B cell (primary cell): ENCODE results near the gene TAS2R20. TPM values are rescaled to one million over a fixed set of nuclear protein-coding genes. Genes with fewer than 3 reads are reported as not detected.

Experiments
- ATAC-seq: fragments of 200-7000 bp; cut with Tn5 transposase; one replicate; pipeline ENCODE4 v1.10.0; 2021; ENCODE audit warnings: low read depth, mild to moderate bottlenecking, moderate number of reproducible peaks, moderate library complexity
- CTCF ChIA-PET: fragments of 350-600 bp; sonication (Branson Sonifier 250); formaldehyde crosslinking; loops from one replicate; lab custom pipeline; 2021; ENCODE audit warnings: antibody characterized with exemption, inconsistent platforms; lab: Charles Lee
- POLR2A ChIA-PET: fragments of 350-600 bp; sonication (Branson Sonifier 250); formaldehyde crosslinking; loops from one replicate; lab custom pipeline; 2021; ENCODE audit warnings: antibody characterized with exemption; lab: Charles Lee
- DNase-seq: peaks from one replicate; pipeline ENCODE4 v3.0.0; 2013
- H2AFZ ChIP-seq: 2 replicates; pipeline ENCODE4 v1.6.1; 2012; ENCODE audit warnings: mild to moderate bottlenecking, low read depth, low read length; ENCODE audit not compliant: insufficient read depth, poor library complexity, severe bottlenecking
- H3K27ac ChIP-seq, 2 donors: 1 replicate in 1 of 2; 2 replicates in 1 of 2; pipeline ENCODE4 v1.5.1; 2012 to 2013; ENCODE audit warnings: low read length in 2 of 2, mild to moderate bottlenecking in 2 of 2, moderate library complexity in 1 of 2
- H3K27me3 ChIP-seq, 4 experiments: fragments of 200-600 bp in 1 of 4; sonication (generic) in 1 of 4; replicated peaks in 1 of 4; 1 replicate in 2 of 4; 2 replicates in 2 of 4; pipeline versions ENCODE4 v1.6.1 to v1.7.0; 2013 to 2016; ENCODE audit warnings: low read length in 3 of 4, mild to moderate bottlenecking in 2 of 4, mixed read lengths in 1 of 4, moderate library complexity in 1 of 4; ENCODE audit not compliant: insufficient read depth in 4 of 4, control insufficient read depth in 3 of 4; ENCODE audit errors: control extremely low read depth in 1 of 4
- H3K36me3 ChIP-seq, 2 experiments: replicated peaks in 1 of 2; 1 replicate in 1 of 2; 2 replicates in 1 of 2; pipeline versions ENCODE4 v1.6.1 to v1.7.1; 2013; ENCODE audit warnings: low read length in 1 of 2; ENCODE audit not compliant: insufficient read depth in 2 of 2, control insufficient read depth in 1 of 2; ENCODE audit errors: control extremely low read depth in 1 of 2, extremely low read depth in 1 of 2
- H3K4me1 ChIP-seq, 2 donors: fragments of 200-600 bp in 1 of 2; sonication (generic) in 1 of 2; 1 replicate in 1 of 2; 2 replicates in 1 of 2; pipeline versions ENCODE4 v1.5.1 to v1.6.1; 2013 to 2017; ENCODE audit warnings: low read length in 2 of 2; ENCODE audit not compliant: control insufficient read depth in 2 of 2, insufficient read depth in 2 of 2
- H3K4me2 ChIP-seq: replicated peaks from 2 replicates; pipeline ENCODE3; 2012; ENCODE audit warnings: mild to moderate bottlenecking, low read depth, low read length; ENCODE audit not compliant: poor library complexity, severe bottlenecking
- H3K4me3 ChIP-seq, 5 experiments: fragments of 200-600 bp in 1 of 5; sonication (generic) in 1 of 5; 1 replicate in 3 of 5; 2 replicates in 2 of 5; pipeline versions ENCODE4 v1.5.1 to v1.7.0; 2011 to 2016; ENCODE audit warnings: low read length in 4 of 5, mild to moderate bottlenecking in 4 of 5, low read depth in 2 of 5, control low read depth in 1 of 5, moderate library complexity in 1 of 5; ENCODE audit not compliant: insufficient read depth in 1 of 5; ENCODE audit errors: control extremely low read depth in 1 of 5, extremely low read depth in 1 of 5
- H3K79me2 ChIP-seq: fragments of 200-600 bp; sonication (generic); one replicate; pipeline ENCODE4 v1.6.0; 2016; ENCODE audit warnings: low read length; ENCODE audit not compliant: control insufficient read depth, insufficient read depth
- H3K9ac ChIP-seq: fragments of 200-600 bp; sonication (generic); 2 replicates; pipeline ENCODE4 v1.6.1; 2017; ENCODE audit warnings: mild to moderate bottlenecking, low read length, moderate library complexity
- H3K9me3 ChIP-seq, 3 donors: one replicate each; pipeline versions ENCODE4 v1.6.1 to v1.7.1; 2013; ENCODE audit warnings: low read length in 2 of 3; ENCODE audit not compliant: control insufficient read depth in 2 of 3, insufficient read depth in 1 of 3; ENCODE audit errors: control extremely low read depth in 1 of 3
- H4K20me1 ChIP-seq: 2 replicates; pipeline ENCODE4 v1.6.0; 2012; ENCODE audit warnings: mild to moderate bottlenecking, low read length; ENCODE audit not compliant: insufficient read depth, control insufficient read depth, poor library complexity, severe bottlenecking
- H3K27ac Mint-ChIP-seq: one replicate; pipeline ENCODE4 v1.8.0; 2021; ENCODE audit warnings: mixed read lengths
- H3K27me3 Mint-ChIP-seq: one replicate; pipeline ENCODE4 v1.8.0; 2021; ENCODE audit warnings: mixed read lengths
- H3K4me1 Mint-ChIP-seq: one replicate; pipeline ENCODE4 v1.8.0; 2021; ENCODE audit warnings: mixed read lengths
- H3K4me3 Mint-ChIP-seq: one replicate; pipeline ENCODE4 v1.8.0; 2021; ENCODE audit warnings: mixed read lengths
- H3K9me3 Mint-ChIP-seq: one replicate; pipeline ENCODE4 v1.8.0; 2022; ENCODE audit warnings: mixed read lengths; ENCODE audit not compliant: insufficient read depth
- EZH2 ChIP-seq: IDR thresholded peaks from 2 replicates; pipeline ENCODE4 v1.6.1; 2012; ENCODE audit warnings: borderline replicate concordance, low read depth, mild to moderate bottlenecking, moderate library complexity, low read length; ENCODE audit not compliant: insufficient read depth, poor library complexity, severe bottlenecking
- WGBS: methylation state at CpG from one replicate; pipeline ENCODE4 v1.1.5; 2013; ENCODE audit warnings: missing lambda C conversion rate; ENCODE audit not compliant: insufficient coverage; 5-methylcytosine and 5-hydroxymethylcytosine counted together
- intact Hi-C: fragments of 100-400 bp; cut with micrococcal nuclease; formaldehyde crosslinking; loops from one replicate; pipeline ENCODE4 v1.10.0; 2022
- polyA plus RNA-seq: library from polyadenylated mRNA; depleted of rRNA; stranded (reverse); fragments of >200 nt; gene quantifications from 2 replicates; pipeline ENCODE4 v1.2.3, GENCODE V29; 2012
- total RNA-seq, 2 donors: library from RNA; stranded (reverse); fragments of 120-200 nt in 1 of 2; gene quantifications; 1 replicate in 1 of 2; 2 replicates in 1 of 2; pipeline versions ENCODE4 v1.2.3 to v1.2.4, GENCODE V29; 2013 to 2022
- TF ChIP-seq, protein P1 (sequence below): fragments of 200-600 bp; IDR thresholded peaks from one replicate; pipeline ENCODE4 v1.8.0; 2022; ENCODE audit warnings: antibody characterized with exemption, mild to moderate bottlenecking

TAS2R20 gene
- total and polyA plus RNA-seq, 2 donors (not counting 1 experiment from before 2014, with no cell fraction given), result 1.0 to 4.0 TPM

DNA sequence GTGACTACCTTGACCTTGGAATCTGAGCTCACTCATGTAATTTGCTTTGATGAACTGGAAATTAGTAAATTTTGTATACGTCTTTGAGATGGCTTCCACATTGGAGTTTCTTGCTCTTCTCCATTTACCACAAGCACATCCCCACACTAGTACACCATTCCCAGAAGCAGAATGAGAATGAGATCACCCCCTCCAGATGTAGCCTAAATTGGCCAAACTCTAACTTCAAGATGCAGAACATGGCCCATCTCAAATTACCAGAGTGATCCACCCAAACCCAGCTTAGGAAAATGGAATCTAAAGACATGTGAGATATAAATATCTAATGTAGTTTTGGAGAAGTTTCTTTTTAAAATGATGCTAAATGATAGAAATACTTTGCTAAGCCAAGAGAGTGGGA lies 9.5 kb upstream of the TAS2R20 start:
- Mint-ChIP-seq H3K9me3 (no peaks in the 10 kb centered on the region), H3K27ac (no peak overlapping the region), H3K27me3 (no peaks in the 10 kb centered on the region), H3K4me1 (no peaks in the 10 kb centered on the region), H3K4me3 (no peak overlapping the region)
- no peaks in the 10 kb centered on the region for H3K9me3 ChIP-seq
- no peaks in the 10 kb centered on the region for H3K27me3 ChIP-seq
- WGBS, result no CpG with 5 or more reads among the region's 1 CpG
- H2AFZ ChIP-seq, result no peak overlapping the region
- no peak overlapping the region for H3K4me2 ChIP-seq
- peaks cover 0 to 2% of the 10 kb centered on the region in 2 experiments for H3K36me3 ChIP-seq
- H3K27ac ChIP-seq, result no peak overlapping the region
- H3K4me1 ChIP-seq, result no peaks in the 10 kb centered on the region
- intact Hi-C loops, result no loop called here
- CTCF ChIA-PET, result no interaction called here
- H4K20me1 ChIP-seq, result no peaks in the 10 kb centered on the region
- no peak for DNase-seq
- TF ChIP-seq EZH2, result no peak
- TF ChIP-seq, protein P1, sequence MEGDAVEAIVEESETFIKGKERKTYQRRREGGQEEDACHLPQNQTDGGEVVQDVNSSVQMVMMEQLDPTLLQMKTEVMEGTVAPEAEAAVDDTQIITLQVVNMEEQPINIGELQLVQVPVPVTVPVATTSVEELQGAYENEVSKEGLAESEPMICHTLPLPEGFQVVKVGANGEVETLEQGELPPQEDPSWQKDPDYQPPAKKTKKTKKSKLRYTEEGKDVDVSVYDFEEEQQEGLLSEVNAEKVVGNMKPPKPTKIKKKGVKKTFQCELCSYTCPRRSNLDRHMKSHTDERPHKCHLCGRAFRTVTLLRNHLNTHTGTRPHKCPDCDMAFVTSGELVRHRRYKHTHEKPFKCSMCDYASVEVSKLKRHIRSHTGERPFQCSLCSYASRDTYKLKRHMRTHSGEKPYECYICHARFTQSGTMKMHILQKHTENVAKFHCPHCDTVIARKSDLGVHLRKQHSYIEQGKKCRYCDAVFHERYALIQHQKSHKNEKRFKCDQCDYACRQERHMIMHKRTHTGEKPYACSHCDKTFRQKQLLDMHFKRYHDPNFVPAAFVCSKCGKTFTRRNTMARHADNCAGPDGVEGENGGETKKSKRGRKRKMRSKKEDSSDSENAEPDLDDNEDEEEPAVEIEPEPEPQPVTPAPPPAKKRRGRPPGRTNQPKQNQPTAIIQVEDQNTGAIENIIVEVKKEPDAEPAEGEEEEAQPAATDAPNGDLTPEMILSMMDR, result no peak
- no peak overlapping the region for H3K9ac ChIP-seq
- POLR2A ChIA-PET, result no interaction called here
- H3K4me3 ChIP-seq, result no peak overlapping the region
- H3K79me2 ChIP-seq, result no peaks in the 10 kb centered on the region
- ATAC-seq, result no peak

DNA sequence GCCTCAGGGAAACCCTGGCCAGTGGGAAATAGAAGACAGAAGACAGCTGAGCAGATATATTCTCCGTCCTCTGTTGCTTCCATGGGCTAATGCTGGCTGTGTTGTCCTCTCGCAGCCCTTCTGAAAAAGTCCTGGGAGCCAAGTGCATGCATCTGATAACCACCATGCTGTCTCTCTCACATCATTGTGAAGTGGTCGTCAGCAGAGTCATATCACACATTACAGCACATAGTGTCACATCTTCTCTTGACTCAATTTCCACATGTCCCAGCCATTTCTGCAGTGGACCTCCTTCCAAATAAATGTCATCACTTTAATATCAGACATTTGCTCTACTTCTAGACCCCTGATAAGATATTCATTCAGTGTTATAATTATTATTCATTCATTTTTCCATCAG lies 3.8 kb downstream of the TAS2R20 start:
- H3K9ac ChIP-seq, result no peak overlapping the region
- no peak overlapping the region for H3K4me2 ChIP-seq
- peaks cover 0 to 3% (median 0%) of the 10 kb centered on the region in 3 donors for H3K9me3 ChIP-seq
- H4K20me1 ChIP-seq, result peaks cover 7% of the 10 kb centered on the region
- H3K27me3 ChIP-seq, result no peaks in the 10 kb centered on the region
- ATAC-seq, result no peak
- Mint-ChIP-seq H3K9me3 (no peaks in the 10 kb centered on the region), H3K27me3 (no peaks in the 10 kb centered on the region), H3K4me1 (no peaks in the 10 kb centered on the region), H3K27ac (no peak overlapping the region), H3K4me3 (no peak overlapping the region)
- no peak for DNase-seq
- H3K36me3 ChIP-seq, result peaks cover 5 to 9% of the 10 kb centered on the region in 2 experiments
- H2AFZ ChIP-seq, result no peak overlapping the region
- no peaks in the 10 kb centered on the region for H3K4me1 ChIP-seq
- POLR2A ChIA-PET, result no interaction called here
- 96% methylated on average over 3 of the region's 3 CpGs for WGBS
- no peak overlapping the region for H3K4me3 ChIP-seq
- intact Hi-C loops, result no loop called here
- TF ChIP-seq, protein P1, result no peak
- no peak for TF ChIP-seq EZH2
- H3K79me2 ChIP-seq, result no peaks in the 10 kb centered on the region
- no peak overlapping the region for H3K27ac ChIP-seq
- CTCF ChIA-PET, result no interaction called here
